GM12872 (cell line): ENCODE data around the gene ZNF311.

Experiments used
- CTCF ChIP-seq: IDR thresholded peaks from 3 replicates; pipeline ENCODE4 v1.5.1; 2011; ENCODE audit warnings: low read depth, mild to moderate bottlenecking, low read length, moderate library complexity; ENCODE audit not compliant: insufficient read depth

ZNF311 gene

DNA sequence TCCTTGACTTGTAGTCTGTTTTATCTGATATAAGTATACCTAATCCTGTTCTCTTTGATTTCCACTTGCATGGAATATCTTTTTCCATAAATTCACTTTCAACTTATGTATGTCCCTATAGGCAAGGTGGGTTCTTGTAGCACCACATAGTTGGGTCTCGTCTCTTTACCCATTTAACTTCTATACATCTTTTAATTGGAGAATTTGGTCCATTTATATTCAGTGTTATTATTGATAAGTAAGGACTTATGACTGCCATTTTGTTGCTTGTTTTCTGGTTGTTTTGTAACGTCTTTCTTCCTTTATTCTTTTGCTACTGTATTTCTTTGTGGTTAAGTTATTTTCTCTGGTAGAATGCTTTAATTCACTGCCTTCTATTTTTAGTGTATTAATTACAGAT, 14.5 kb upstream of the ZNF311 start:
- no peak for TF ChIP-seq CTCF

DNA sequence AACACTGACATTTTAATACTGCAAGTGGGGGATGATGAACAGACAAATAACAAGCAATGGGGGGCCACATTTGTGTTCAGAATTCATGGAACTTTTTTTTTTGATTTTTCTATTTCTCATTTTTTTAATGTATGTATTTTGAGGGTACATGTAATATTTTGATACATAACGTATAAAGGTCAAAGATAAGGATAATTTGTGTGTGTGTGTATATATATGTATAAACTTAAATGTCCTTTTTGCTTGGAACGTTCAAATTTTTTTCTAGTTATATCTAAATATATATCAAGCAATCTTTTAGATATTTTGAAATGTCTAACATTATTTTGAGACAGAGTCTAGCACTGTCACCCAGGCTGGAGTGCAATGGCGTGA, 12.3 kb upstream of the ZNF311 start:
- no peak for TF ChIP-seq CTCF

GRCh38 chr6:29016559-29017427, 11.7 kb upstream of the ZNF311 start:
- TF ChIP-seq CTCF: peak; percentile 77

DNA sequence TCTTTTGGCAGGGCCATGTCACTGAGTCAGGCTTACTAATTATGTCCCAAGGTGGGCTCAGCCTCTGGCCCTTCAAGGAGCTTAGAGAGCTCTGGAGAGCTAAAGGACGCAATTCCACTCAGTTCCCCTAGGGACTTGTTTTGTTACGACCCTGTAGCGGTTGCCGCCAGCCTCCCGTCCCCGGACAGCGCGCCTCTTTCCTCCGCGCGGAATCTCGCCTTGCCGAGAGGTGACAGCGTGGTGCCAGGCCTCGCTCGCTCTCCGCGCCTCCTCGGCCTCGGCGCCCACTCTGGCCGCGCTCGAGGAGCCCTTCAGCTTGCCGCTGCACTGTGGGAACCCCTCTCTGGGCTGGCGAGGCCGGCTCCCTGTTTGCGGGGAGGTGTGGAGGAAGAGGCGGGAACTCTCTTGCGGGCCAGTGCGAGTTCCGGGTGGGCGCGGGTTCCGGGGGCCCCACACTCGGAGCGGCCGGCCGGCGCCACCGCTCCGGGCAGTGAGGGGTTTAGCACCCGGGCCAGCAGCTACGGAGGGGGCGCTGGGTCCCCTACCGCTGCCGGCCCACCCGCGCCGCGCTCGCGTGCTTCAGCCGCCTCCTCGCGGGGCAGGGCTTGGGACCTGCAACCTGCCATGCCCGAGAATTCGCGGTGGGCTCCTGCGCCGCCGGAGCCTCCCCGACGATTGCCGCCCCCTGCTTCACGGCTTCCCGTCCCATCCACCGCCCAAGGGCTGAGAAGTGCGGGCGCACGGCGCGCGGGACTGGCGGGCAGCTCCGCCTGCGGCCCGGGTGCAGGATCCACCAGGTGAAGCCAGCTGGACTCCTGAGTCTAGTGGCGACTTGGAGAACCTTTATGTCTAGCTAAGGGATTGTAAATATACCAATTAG, 9.9 kb upstream of the ZNF311 start:
- no peak for TF ChIP-seq CTCF

DNA sequence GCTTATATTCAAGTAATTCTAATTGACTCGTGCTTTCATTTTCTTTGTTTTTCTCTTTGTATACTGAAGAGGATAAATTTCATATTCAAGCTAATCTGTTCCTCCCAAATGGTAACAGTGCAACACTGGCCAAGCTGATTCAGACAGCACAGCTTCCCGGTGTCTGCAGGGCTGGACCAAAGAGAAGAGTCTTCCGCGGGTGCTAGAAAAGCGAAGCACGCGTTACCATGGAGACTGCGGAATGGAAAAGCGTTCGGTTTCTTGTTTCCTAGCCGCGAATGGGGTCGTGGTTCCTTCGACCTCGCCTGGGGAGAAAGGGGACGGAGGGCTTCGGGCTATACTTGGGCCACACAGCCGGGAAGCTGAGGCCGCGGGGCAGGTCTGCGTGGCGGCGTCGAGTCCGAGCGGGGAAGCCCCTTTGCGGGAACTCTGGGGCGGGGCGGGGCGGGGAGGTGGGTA, 6.2 kb upstream of the ZNF311 start:
- TF ChIP-seq CTCF: no peak

DNA sequence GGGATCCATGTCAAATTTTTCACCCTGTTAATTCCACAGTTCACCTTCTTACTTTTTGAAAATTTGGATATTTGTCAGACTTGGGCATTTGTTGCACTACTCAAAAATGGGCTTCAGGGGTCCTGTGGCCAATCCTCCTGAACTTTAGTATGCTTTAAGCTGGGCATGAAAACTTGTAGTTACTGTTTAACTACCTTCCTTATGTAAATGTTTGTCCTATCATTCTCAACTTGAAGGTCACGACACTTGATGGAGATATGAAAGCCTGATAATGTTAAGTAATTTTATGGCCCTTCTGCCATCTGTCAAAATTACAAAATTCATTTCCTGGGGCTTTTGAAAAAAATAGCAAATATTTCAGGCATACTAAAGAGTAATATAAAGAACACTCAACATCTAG, 4.2 kb upstream of the ZNF311 start:
- TF ChIP-seq CTCF: no peak

DNA sequence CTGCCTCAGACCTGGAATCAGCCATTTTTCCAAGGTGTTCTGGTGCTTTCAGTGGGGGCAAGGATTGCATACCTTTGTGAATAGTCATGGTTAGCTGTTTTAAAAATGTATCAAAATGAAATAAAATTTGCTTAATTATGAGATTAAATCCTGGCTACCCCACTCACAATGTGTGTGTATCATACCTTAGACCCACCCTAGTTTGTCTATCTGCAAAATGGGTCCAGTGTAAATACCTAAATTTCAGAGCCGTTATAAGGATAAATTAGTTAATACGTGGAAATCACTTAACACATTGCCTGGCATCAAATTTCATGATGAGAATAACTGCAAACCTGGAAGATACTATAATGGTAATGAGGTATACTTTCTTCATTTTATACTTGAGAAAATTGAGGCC, 3.0 kb upstream of the ZNF311 start:
- no peak for TF ChIP-seq CTCF
